PFSK-1 (cell line): ENCODE results near the gene FPR3.

ENCODE experiments used
- POLR2AphosphoS5 ChIP-seq: IDR thresholded peaks from 2 replicates; pipeline ENCODE4 v1.6.1; 2012; ENCODE audit warnings: low read depth, mild to moderate bottlenecking, control low read depth, low read length, moderate library complexity
- SIN3A ChIP-seq: IDR thresholded peaks from 2 replicates; pipeline ENCODE4 v1.6.1; 2012; ENCODE audit warnings: mild to moderate bottlenecking, low read length, moderate library complexity, borderline replicate concordance; ENCODE audit not compliant: insufficient read depth

DNA sequence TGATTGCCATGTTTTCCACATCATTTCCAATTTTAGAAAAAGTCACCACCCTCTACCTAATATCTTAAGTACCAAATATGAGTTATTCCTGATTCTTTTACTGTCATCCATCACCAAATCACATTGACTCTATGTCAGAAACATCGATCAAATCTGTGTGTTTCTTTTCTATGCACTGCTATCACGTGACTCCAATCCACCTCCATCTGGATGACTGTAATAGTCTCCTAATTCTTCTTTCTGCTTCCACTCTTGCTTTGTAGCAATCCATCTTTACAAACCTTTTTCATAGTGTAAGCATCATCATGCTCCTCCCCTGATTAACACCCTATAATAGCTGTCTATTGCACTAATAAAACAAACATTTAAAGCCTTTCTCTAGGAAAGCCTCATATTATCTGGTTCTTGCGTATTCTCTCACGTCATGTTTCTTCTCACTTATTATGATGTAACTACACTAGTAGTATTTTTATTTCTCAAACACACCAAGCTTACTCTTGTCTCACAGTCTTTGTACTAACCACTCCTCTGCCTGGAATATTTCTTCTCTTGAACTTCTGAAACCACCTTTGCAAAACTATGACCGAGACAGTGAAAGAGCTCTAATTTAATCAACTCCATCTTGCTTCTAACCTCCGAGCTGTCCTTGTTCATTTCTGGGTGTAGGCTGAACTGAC lies 10.7 kb upstream of the FPR3 start:
- no peak for TF ChIP-seq SIN3A
- no peak for TF ChIP-seq POLR2AphosphoS5
